Thyroid gland (tissue), 4 donors: ENCODE data around the gene OR5AU1. TPM values are rescaled to one million over a fixed set of nuclear protein-coding genes. Genes with fewer than 3 reads are reported as not detected.

Experiments
- DNase-seq, 2 donors: peaks; one replicate each; pipeline ENCODE4 v3.0.0-alpha.2; 2019
- H3K27ac ChIP-seq, 3 donors: fragments of 200-600 bp; sonication (generic); 1 replicate in 2 of 3; 2 replicates in 1 of 3; pipeline ENCODE4 v1.5.1; 2016 to 2019; ENCODE audit warnings: mild to moderate bottlenecking in 1 of 3, moderate library complexity in 1 of 3
- H3K27me3 ChIP-seq: fragments of 200-600 bp; sonication (generic); one replicate; pipeline ENCODE4 v1.5.1; 2019
- H3K36me3 ChIP-seq, 2 donors: fragments of 200-600 bp; sonication (generic); one replicate each; pipeline ENCODE4 v1.5.1; 2016 to 2019
- H3K4me1 ChIP-seq, 2 donors: fragments of 200-600 bp; sonication (generic); one replicate each; pipeline ENCODE4 v1.5.1; 2017 to 2019
- H3K4me3 ChIP-seq, 3 donors: fragments of 200-600 bp; sonication (generic); replicated peaks in 1 of 3; 1 replicate in 2 of 3; 2 replicates in 1 of 3; pipeline ENCODE4 v1.5.1; 2016; ENCODE audit warnings: mild to moderate bottlenecking in 1 of 3
- H3K9me3 ChIP-seq: fragments of 200-600 bp; sonication (generic); one replicate; pipeline ENCODE4 v1.5.1; 2017
- CTCF ChIP-seq, 6 experiments: fragments of 200-600 bp in 3 of 6; fragments of 450-650 bp in 3 of 6; sonication (generic) in 3 of 6; IDR thresholded peaks; one replicate each; pipeline ENCODE4 v1.5.1; 2016 to 2019; ENCODE audit warnings: antibody characterized with exemption in 6 of 6, mild to moderate bottlenecking in 2 of 6, inconsistent platforms in 1 of 6, moderate library complexity in 1 of 6
- POLR2A ChIP-seq, 2 donors: fragments of 450-650 bp; IDR thresholded peaks; one replicate each; pipeline ENCODE4 v1.6.1; 2017; ENCODE audit warnings: antibody characterized with exemption in 2 of 2, mild to moderate bottlenecking in 2 of 2, moderate library complexity in 1 of 2
- WGBS, 2 donors: methylation state at CpG; one replicate each; pipeline ENCODE4 v1.1.5; 2017; 5-methylcytosine and 5-hydroxymethylcytosine counted together
- intact Hi-C: fragments of 100-400 bp; cut with DNase I; formaldehyde crosslinking; loops from one replicate; pipeline ENCODE4 v1.15.1; 2023
- total RNA-seq, 4 donors: library from RNA; depleted of rRNA; stranded (reverse); fragments of >200 nt; gene quantifications; one replicate each; pipeline ENCODE4 v1.2.3, GENCODE V29; 2016

Gene OR5AU1
- total RNA-seq, 4 donors from 2014 or later, result not detected

GRCh38 chr14:21202463-21203358 lies 46.8 kb upstream of the OR5AU1 start:
- no peak for TF ChIP-seq POLR2A (IDR thresholded peaks at IDR 0.05)
- TF ChIP-seq CTCF (IDR thresholded peaks at IDR 0.05), result no peak
- peaks cover 18 to 19% of the 10 kb centered on the region in 2 donors for H3K4me1 ChIP-seq
- no peak for DNase-seq
- H3K27ac ChIP-seq, result no peak overlapping the region
- WGBS, 2 donors, result 90 to 94% methylated on average over 4 of the region's 4 CpGs
- H3K9me3 ChIP-seq, result no peaks in the 10 kb centered on the region
- intact Hi-C loops, result no loop called here
- H3K4me3 ChIP-seq, result no peak overlapping the region
- H3K36me3 ChIP-seq, result peaks cover 8% of the 10 kb centered on the region in 2 donors
- no peaks in the 10 kb centered on the region for H3K27me3 ChIP-seq

GRCh38 chr14:21201732-21202462 lies 46.0 kb upstream of the OR5AU1 start:
- peaks cover 14% of the 10 kb centered on the region in 2 donors for H3K4me1 ChIP-seq
- no peaks in the 10 kb centered on the region for H3K27me3 ChIP-seq
- no peaks in the 10 kb centered on the region for H3K36me3 ChIP-seq
- no peak overlapping the region for H3K4me3 ChIP-seq
- no peak overlapping the region for H3K27ac ChIP-seq
- no peak for TF ChIP-seq CTCF (IDR thresholded peaks at IDR 0.05)
- TF ChIP-seq POLR2A (IDR thresholded peaks at IDR 0.05), result no peak
- WGBS, 2 donors, result 80 to 81% methylated on average over 12 of the region's 12 CpGs
- DNase-seq, result no peak
- no peaks in the 10 kb centered on the region for H3K9me3 ChIP-seq
- intact Hi-C loops, result no loop called here

GRCh38 chr14:21200752-21201461 lies 45.0 kb upstream of the OR5AU1 start:
- H3K4me3 ChIP-seq, result no peak overlapping the region

More at GRCh38 chr14:21200752-21201461, 45.0 kb upstream of the OR5AU1 start:
- intact Hi-C loops, result no loop called here
- no peaks in the 10 kb centered on the region for H3K27me3 ChIP-seq
- 81 to 82% methylated on average over 5 of the region's 5 CpGs for WGBS, 2 donors
- no peak overlapping the region for H3K27ac ChIP-seq
- TF ChIP-seq CTCF (IDR thresholded peaks at IDR 0.05) (no peak), POLR2A (IDR thresholded peaks at IDR 0.05) (no peak)
- DNase-seq, result no peak
- peaks cover 7 to 9% of the 10 kb centered on the region in 2 donors for H3K4me1 ChIP-seq
- no peaks in the 10 kb centered on the region for H3K36me3 ChIP-seq
- H3K9me3 ChIP-seq, result no peaks in the 10 kb centered on the region
